ENCODE results near the gene SEMA4A.

- TF ChIP-seq FOXJ3 (CRISPR knock-in tag; IDR thresholded peaks at IDR 0.05) (no peak), EP300 (IDR thresholded peaks at IDR 0.05; ENCODE audit: borderline replicate concordance in 1 of 2, low read depth in 1 of 2, low read length in 1 of 2) (no peak), FOSL2 (IDR thresholded peaks at IDR 0.05; ENCODE audit: borderline replicate concordance, low read depth) (no peak), RCOR1 (IDR thresholded peaks at IDR 0.05; ENCODE audit: low read length) (no peak), CTCF (IDR thresholded peaks at IDR 0.05) (no peak), JUND (IDR thresholded peaks at IDR 0.05) (no peak), IRF3 (IDR thresholded peaks at IDR 0.05; ENCODE audit: low read depth, low read length) (no peak), POLR2AphosphoS5 (IDR thresholded peaks at IDR 0.05; ENCODE audit: low read depth, low read length) (no peak), SMC3 (IDR thresholded peaks at IDR 0.05; ENCODE audit: low read depth, low read length) (no peak), USF1 (IDR thresholded peaks at IDR 0.05; ENCODE audit: borderline replicate concordance, low read depth) (no peak), TAF1 (IDR thresholded peaks at IDR 0.05; ENCODE audit: borderline replicate concordance, low read depth, low read length) (no peak), SIN3A (IDR thresholded peaks at IDR 0.05; ENCODE audit: borderline replicate concordance, low read depth, low read length) (no peak), RXRA (IDR thresholded peaks at IDR 0.05; ENCODE audit: borderline replicate concordance, low read depth) (no peak)
Observed at GRCh38 chr1:156157506-156157905, 4.1 kb downstream of the SEMA4A start.
